A549 (cell line): ENCODE data around the gene CHTOP.

ENCODE experiments used
- EP300 ChIP-seq, 2 experiments: fragments of >200 bp; sonication (Bioruptor Twin); formaldehyde crosslinking; IDR thresholded peaks; 2 replicates in 1 of 2; 3 replicates in 1 of 2; pipeline ENCODE4 v1.6.1; 2016 to 2017
- HDAC2 ChIP-seq: fragments of 200-600 bp; sonication (generic); IDR thresholded peaks from 2 replicates; pipeline ENCODE4 v1.6.1; 2016
- MAFK ChIP-seq: fragments of 450-650 bp; IDR thresholded peaks from 2 replicates; pipeline ENCODE4 v1.6.1; 2014; ENCODE audit not compliant: partially characterized antibody
- POLR2A ChIP-seq: IDR thresholded peaks from 2 replicates; pipeline ENCODE4 v1.6.1; 2012; ENCODE audit warnings: mild to moderate bottlenecking, low read length
- POLR2AphosphoS2 ChIP-seq: conservative IDR thresholded peaks from 2 replicates; pipeline ENCODE4 v1.6.1; 2012; ENCODE audit warnings: low read length, improper control_type of control experiment, inconsistent platforms
- RAD21 ChIP-seq, 2 experiments: fragments of >200 bp in 1 of 2; sonication (Bioruptor Twin) in 1 of 2; formaldehyde crosslinking in 1 of 2; IDR thresholded peaks in 1 of 2; conservative IDR thresholded peaks in 1 of 2; 2 replicates in 1 of 2; 3 replicates in 1 of 2; pipeline ENCODE4 v1.6.1; 2012 to 2018; ENCODE audit warnings: inconsistent platforms in 1 of 2
- RNF2 ChIP-seq: fragments of 200-600 bp; sonication (generic); IDR thresholded peaks from 2 replicates; pipeline ENCODE4 v1.6.1; 2016; ENCODE audit warnings: low read depth, mild to moderate bottlenecking, antibody characterized with exemption, moderate library complexity, borderline replicate concordance
- ZFP36 ChIP-seq: fragments of 450-650 bp; IDR thresholded peaks from 2 replicates; pipeline ENCODE4 v1.6.1; 2014; ENCODE audit warnings: borderline replicate concordance; ENCODE audit not compliant: partially characterized antibody
- TF ChIP-seq, protein P1 (sequence below): fragments of 450-650 bp; IDR thresholded peaks from 2 replicates; pipeline ENCODE4 v1.6.1; 2014; ENCODE audit warnings: antibody characterized with exemption
- TF ChIP-seq, protein P2 (sequence below): fragments of >200 bp; sonication (Bioruptor Twin); formaldehyde crosslinking; IDR thresholded peaks from 3 replicates; pipeline ENCODE4 v1.5.1; 2016
- TF ChIP-seq, protein P3 (sequence below): IDR thresholded peaks from 2 replicates; pipeline ENCODE4 v1.6.1; 2012
- TF ChIP-seq, protein P4 (sequence below): fragments of 150-350 bp; IDR thresholded peaks from 2 replicates; pipeline ENCODE4 v1.6.1; 2014; ENCODE audit warnings: low read depth, mild to moderate bottlenecking, low read length
- TF ChIP-seq, protein P5 (sequence below): fragments of 200-600 bp; sonication (generic); IDR thresholded peaks from 2 replicates; pipeline ENCODE4 v1.6.1; 2016; ENCODE audit warnings: antibody characterized with exemption, mild to moderate bottlenecking, moderate library complexity
- TF ChIP-seq, protein P6 (sequence below): fragments of >200 bp; sonication (Bioruptor Twin); formaldehyde crosslinking; IDR thresholded peaks from 3 replicates; pipeline ENCODE4 v1.6.1; 2016

DNA sequence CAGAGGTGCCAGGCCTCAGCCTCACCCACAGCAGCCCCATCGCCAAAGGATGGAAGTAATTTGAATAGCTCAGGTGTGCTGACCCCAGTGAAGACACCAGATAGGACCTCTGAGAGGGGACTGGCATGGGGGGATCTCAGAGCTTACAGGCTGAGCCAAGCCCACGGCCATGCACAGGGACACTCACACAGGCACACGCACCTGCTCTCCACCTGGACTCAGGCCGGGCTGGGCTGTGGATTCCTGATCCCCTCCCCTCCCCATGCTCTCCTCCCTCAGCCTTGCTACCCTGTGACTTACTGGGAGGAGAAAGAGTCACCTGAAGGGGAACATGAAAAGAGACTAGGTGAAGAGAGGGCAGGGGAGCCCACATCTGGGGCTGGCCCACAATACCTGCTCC lies 59.6 kb downstream of the CHTOP start:
- no peak for TF ChIP-seq ZFP36
- no peak for TF ChIP-seq RAD21 (conservative IDR thresholded peaks at IDR 0.05 in 1 of 2, IDR thresholded peaks at IDR 0.05 in 1 of 2)
- TF ChIP-seq, protein P1, sequence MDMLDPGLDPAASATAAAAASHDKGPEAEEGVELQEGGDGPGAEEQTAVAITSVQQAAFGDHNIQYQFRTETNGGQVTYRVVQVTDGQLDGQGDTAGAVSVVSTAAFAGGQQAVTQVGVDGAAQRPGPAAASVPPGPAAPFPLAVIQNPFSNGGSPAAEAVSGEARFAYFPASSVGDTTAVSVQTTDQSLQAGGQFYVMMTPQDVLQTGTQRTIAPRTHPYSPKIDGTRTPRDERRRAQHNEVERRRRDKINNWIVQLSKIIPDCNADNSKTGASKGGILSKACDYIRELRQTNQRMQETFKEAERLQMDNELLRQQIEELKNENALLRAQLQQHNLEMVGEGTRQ: no peak
- TF ChIP-seq, protein P2, sequence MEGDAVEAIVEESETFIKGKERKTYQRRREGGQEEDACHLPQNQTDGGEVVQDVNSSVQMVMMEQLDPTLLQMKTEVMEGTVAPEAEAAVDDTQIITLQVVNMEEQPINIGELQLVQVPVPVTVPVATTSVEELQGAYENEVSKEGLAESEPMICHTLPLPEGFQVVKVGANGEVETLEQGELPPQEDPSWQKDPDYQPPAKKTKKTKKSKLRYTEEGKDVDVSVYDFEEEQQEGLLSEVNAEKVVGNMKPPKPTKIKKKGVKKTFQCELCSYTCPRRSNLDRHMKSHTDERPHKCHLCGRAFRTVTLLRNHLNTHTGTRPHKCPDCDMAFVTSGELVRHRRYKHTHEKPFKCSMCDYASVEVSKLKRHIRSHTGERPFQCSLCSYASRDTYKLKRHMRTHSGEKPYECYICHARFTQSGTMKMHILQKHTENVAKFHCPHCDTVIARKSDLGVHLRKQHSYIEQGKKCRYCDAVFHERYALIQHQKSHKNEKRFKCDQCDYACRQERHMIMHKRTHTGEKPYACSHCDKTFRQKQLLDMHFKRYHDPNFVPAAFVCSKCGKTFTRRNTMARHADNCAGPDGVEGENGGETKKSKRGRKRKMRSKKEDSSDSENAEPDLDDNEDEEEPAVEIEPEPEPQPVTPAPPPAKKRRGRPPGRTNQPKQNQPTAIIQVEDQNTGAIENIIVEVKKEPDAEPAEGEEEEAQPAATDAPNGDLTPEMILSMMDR: no peak
- TF ChIP-seq RNF2: no peak
- TF ChIP-seq POLR2A: no peak
- TF ChIP-seq, protein P3, sequence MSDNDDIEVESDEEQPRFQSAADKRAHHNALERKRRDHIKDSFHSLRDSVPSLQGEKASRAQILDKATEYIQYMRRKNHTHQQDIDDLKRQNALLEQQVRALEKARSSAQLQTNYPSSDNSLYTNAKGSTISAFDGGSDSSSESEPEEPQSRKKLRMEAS: no peak
- TF ChIP-seq, protein P4, sequence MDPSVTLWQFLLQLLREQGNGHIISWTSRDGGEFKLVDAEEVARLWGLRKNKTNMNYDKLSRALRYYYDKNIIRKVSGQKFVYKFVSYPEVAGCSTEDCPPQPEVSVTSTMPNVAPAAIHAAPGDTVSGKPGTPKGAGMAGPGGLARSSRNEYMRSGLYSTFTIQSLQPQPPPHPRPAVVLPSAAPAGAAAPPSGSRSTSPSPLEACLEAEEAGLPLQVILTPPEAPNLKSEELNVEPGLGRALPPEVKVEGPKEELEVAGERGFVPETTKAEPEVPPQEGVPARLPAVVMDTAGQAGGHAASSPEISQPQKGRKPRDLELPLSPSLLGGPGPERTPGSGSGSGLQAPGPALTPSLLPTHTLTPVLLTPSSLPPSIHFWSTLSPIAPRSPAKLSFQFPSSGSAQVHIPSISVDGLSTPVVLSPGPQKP: no peak
- TF ChIP-seq, protein P5, sequence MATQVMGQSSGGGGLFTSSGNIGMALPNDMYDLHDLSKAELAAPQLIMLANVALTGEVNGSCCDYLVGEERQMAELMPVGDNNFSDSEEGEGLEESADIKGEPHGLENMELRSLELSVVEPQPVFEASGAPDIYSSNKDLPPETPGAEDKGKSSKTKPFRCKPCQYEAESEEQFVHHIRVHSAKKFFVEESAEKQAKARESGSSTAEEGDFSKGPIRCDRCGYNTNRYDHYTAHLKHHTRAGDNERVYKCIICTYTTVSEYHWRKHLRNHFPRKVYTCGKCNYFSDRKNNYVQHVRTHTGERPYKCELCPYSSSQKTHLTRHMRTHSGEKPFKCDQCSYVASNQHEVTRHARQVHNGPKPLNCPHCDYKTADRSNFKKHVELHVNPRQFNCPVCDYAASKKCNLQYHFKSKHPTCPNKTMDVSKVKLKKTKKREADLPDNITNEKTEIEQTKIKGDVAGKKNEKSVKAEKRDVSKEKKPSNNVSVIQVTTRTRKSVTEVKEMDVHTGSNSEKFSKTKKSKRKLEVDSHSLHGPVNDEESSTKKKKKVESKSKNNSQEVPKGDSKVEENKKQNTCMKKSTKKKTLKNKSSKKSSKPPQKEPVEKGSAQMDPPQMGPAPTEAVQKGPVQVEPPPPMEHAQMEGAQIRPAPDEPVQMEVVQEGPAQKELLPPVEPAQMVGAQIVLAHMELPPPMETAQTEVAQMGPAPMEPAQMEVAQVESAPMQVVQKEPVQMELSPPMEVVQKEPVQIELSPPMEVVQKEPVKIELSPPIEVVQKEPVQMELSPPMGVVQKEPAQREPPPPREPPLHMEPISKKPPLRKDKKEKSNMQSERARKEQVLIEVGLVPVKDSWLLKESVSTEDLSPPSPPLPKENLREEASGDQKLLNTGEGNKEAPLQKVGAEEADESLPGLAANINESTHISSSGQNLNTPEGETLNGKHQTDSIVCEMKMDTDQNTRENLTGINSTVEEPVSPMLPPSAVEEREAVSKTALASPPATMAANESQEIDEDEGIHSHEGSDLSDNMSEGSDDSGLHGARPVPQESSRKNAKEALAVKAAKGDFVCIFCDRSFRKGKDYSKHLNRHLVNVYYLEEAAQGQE: no peak
- no peak for TF ChIP-seq MAFK
- no peak for TF ChIP-seq POLR2AphosphoS2
- no peak for TF ChIP-seq EP300 (IDR thresholded peaks at IDR 0.05)
- TF ChIP-seq HDAC2: no peak
- TF ChIP-seq, protein P6, sequence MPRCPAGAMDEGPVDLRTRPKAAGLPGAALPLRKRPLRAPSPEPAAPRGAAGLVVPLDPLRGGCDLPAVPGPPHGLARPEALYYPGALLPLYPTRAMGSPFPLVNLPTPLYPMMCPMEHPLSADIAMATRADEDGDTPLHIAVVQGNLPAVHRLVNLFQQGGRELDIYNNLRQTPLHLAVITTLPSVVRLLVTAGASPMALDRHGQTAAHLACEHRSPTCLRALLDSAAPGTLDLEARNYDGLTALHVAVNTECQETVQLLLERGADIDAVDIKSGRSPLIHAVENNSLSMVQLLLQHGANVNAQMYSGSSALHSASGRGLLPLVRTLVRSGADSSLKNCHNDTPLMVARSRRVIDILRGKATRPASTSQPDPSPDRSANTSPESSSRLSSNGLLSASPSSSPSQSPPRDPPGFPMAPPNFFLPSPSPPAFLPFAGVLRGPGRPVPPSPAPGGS: no peak
